Stimulated activated CD4-positive, alpha-beta T cell treated with anti-CD3 and anti-CD28 coated beads, Interleukin-4, amount 100 ng/mL, for 24 hours (primary cell): ENCODE measurements around the gene CACNB2.

Source experiments
- DNase-seq: peaks from one replicate; pipeline ENCODE4 v3.0.0-alpha.2; 2020

The CACNB2 gene

DNA sequence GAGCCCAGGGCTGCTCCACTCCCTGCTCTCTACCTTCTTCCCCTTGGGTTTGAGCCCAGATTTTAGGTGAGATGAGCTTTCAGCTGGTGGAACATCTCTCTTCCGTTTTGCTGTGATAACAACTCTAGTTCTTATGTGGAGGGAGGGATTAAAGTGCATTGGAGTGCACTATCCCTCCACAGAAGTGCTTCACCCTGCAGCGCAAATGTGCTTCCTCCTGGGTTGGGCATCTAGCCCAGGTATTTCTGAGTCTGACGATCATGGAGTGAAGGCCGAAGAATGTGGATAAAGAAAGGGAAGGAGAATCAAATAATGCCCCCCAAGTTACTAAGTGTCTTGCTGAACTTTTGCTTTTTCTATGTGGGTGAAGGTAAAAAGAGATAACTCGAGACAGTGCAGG is 157.4 kb downstream of the CACNB2 start:
- no peak for DNase-seq

- DNase-seq, result no peak
Measured at GRCh38 chr10:18298256-18298655, 158.0 kb downstream of the CACNB2 start.

- no peak for DNase-seq
Measured at GRCh38 chr10:18303851-18304801, 163.9 kb downstream of the CACNB2 start.

GRCh38 chr10:18306031-18306430 is 165.8 kb downstream of the CACNB2 start:
- no peak for DNase-seq

GRCh38 chr10:18308600-18308999 is 168.4 kb downstream of the CACNB2 start:
- no peak for DNase-seq

- no peak for DNase-seq
Measured at GRCh38 chr10:18310761-18311160, 170.5 kb downstream of the CACNB2 start.

- no peak for DNase-seq
Measured at GRCh38 chr10:18312374-18313139, 172.3 kb downstream of the CACNB2 start.

- no peak for DNase-seq
Measured at GRCh38 chr10:18313140-18313530, 172.9 kb downstream of the CACNB2 start.

DNA sequence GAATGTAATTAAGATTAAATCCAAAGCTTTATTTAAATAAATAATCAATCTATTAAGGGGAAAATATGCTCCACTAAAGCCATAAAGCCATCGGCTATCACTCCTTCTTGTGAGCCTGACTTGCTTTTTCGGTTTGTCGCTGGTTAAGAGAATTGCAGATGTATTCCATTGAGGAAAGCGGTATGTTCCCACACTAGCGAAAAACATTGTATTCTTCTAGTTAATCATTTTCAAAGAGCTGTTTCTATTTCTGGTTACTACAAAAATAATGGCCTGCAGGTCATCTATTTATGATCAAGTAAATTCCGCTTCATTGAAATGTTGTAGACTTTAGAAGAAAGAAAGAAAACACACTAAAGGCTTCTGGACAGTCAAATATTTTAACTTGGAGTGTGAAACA is 173.4 kb downstream of the CACNB2 start:
- no peak for DNase-seq

DNA sequence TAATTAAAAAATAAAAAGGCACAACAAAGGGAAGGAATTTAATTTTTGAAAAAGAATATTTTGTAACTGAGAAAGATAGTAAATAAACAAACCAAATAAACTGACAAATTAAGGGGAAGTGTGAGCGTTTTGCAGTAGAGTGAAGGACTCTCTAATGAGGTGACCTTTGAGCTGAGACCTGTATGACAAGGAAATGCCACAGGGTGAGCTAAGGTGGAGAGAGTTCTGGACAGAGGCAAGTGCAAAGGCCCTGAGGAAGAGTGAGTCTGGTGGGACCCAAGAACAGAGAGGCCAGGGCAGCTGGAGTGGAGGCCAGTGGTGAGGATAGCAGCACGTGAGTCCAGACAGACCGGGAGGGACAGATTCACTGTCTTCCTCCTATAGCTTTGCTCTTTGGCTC is 179.4 kb downstream of the CACNB2 start:
- DNase-seq, result no peak

GRCh38 chr10:18321371-18321770 is 181.1 kb downstream of the CACNB2 start:
- DNase-seq, result no peak

DNA sequence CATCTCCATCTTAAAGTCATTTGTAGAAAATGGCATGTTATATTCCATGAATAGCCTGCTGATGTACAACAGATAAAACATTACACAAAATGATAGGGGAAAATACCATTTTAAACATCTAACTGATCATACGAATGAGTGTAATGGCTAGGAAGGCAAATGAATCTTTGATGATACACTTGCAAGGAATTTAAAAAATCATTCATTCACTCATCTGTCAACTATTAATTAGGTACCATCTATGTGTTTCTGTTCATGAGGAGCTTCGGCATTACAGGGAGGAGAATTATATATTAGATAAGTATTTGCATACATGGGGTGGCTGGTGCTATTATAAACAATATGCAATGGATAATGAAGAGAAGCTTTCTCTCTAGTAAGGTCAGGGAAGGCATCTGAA is 183.7 kb downstream of the CACNB2 start:
- DNase-seq, result no peak

DNA sequence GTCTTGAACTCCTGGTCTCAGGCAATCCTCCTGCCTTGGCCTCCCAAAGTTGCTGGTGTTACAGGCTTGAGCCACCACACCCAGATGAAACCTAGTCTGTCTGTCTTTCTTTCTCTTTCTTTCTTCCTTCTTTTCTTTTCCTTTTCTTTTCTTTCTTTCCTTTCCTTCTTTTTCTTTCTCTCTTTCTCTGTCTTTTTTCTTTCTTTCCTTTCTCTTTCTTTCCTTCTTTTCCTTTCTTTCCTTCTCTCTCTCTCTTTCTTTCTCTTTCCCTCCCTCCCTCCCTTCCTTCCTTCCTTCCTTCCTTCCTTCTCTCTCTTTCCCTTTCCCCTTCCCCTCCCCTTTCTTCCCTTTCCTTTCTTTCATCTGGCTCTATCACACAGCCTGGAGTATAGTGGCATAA is 185.2 kb downstream of the CACNB2 start:
- DNase-seq, result no peak

GRCh38 chr10:18325889-18326531 is 185.8 kb downstream of the CACNB2 start:
- DNase-seq, result no peak

DNA sequence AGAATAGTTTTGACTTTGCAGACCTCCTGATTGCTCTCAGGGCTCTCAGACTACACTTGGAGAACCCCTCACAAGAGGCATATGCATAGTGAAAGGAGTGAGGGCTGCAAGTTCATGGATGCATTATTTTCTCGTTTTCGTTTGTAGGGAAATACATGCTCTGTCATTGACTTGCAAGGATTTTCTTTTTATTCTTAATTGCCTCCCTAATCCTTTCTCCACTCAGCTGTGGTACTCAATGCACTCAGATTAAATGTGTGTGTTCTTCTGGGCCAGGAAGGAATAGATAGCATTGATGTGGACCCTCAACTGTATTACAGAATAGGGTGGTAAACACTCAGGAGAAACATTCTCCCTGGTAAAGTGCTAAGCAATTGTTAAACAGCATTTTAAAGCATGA is 188.7 kb downstream of the CACNB2 start:
- no peak for DNase-seq

DNA sequence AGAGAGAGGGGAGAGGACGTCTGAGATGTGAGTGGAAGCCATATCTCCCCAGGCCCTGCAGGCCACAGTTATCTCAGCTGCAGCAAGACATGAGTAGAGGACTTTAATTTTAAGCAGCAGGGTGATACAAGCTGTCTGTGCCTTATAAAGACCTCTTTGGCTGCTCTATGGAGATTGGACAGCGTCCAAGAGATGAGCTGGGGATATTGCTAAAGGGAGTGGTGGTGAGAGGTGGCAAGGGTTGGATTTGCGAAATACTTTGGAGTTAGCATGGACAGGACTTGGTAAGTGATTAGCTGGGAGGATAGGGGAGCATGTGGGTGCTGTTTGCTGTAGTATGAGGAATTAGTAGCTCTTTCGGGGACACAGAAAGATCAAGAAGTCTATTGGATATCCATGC is 191.8 kb downstream of the CACNB2 start:
- no peak for DNase-seq

- no peak for DNase-seq
Measured at GRCh38 chr10:18332484-18332883, 192.3 kb downstream of the CACNB2 start.

GRCh38 chr10:18333621-18334020 is 193.4 kb downstream of the CACNB2 start:
- no peak for DNase-seq

DNA sequence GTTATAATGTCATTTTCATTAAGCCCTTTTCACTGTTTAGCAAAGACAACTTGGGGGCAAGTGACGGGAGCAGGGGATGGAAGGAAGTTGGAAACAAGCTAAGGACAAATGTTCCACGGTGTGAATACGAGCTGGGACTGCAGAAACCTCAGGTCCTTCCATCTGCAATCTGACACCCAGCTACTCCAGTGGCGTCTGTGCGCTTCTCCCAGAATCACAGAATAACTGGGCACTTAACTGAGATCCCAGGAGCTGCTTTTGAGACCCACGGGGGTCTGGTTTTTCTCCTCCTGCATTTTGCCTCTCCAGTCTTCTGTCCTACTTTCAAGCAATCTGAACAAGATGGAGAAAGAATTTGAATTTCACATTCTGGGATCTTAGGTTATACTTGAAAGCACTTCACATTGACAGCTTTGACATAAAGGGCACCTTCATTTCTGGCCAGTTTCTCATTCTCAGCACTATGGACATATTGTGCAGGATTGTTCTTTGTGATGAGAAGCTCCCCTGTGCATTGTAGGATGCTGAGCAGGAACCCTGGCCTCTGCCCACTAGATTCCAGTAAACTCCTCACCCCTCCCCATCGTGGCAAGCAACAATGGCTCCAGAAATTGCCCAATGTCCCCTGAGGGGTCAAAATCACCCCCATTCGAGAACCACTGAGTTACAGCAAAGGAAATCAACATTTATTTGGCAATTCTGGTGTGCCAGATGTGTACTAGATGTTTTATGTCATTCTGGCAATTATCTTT is 194.1 kb downstream of the CACNB2 start:
- no peak for DNase-seq

- no peak for DNase-seq
Measured at GRCh38 chr10:18340496-18341051, 200.3 kb downstream of the CACNB2 start.

DNA sequence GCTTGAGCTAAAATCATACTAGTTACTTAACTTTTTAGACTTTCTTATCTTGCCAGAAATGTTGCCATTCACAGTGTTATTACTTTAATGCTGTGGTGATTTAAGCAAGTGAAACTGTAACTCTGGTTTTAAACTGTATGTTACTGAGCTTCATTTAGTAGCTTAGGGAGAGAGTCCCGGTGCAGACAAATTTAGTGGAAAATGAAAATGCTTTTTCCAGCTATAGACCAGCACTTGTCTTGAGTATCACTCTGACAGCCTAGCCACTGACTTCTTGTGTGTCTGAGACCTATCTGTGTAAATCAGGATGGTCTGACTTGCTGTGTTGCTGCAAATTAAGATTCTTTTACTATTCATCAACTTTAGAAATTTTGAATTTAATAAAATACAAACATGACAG is 200.8 kb downstream of the CACNB2 start:
- no peak for DNase-seq

- DNase-seq, result no peak
Measured at GRCh38 chr10:18343573-18343972, 203.3 kb downstream of the CACNB2 start.

DNA sequence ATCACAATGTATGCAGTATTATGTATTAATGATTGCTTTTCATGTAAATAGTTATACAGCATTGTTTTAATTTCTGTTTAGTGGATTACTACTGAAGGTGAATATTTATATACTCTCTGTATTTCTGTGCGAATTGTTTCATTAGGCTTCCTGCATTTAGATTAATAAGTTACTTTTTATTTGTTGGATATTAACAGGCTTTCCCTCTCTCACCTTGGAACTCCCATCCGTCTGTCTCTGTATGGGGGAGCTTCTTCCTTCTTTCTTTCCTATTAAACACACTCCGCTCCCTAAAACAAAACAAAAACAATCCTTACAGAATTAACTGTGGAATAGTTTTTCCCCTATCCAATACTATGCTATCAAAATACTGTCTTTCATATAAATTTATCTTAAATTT is 205.1 kb downstream of the CACNB2 start:
- DNase-seq, result no peak
